SIG-M5 (cell line): ENCODE data around the gene MAPKAP1.
A peak's percentile ranks its signal among the peaks of the same experiment; 100 is the strongest.

ENCODE experiments used
- DNase-seq: peaks from one replicate; lab custom pipeline; 2025; lab: John Stamatoyannopoulos, UW

MAPKAP1 gene

DNA sequence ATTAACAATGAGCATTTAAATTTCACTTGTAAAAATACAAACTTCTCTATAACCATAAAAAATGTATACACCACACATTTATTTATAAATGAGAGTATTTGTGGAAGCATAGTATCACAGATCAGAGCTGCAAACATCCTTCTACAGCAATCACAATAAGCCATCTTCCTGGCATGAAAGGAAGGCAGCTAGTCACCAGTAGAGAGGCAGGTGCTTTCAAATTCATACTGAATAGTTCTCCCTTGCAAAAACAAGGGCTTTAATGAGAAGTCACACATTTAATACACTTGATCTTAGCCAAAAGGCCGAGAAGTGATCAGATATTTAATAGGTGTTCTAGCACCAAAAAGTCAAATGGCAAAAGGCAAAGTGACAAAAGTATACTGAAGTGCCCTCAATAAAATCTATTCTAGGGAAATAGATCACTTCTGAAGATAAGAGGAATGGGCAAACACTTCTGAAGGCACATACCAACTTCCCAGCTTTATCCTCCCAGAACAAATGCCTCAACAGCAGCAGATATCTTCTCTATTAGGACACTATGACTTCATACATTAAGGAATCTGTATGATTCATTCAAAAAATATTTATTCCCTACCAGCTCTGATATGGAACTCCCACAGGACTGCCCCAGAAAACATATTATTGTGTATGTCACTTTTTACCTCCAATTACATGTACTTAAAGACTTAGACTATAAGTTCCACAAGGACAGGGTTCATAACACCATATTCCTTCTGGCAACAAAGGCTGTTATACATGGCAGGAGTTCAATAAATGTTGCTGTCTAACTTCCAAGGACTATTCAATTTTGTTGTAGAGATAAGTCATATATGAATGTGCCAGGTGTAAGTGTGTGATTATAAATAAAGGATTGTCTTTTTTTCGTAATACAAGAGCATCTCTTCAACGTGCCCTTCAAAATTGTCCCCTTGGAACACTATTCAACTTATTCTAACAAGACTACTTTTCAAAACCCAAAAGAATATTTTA, 31.7 kb downstream of the MAPKAP1 start:
- no peak for DNase-seq

DNA sequence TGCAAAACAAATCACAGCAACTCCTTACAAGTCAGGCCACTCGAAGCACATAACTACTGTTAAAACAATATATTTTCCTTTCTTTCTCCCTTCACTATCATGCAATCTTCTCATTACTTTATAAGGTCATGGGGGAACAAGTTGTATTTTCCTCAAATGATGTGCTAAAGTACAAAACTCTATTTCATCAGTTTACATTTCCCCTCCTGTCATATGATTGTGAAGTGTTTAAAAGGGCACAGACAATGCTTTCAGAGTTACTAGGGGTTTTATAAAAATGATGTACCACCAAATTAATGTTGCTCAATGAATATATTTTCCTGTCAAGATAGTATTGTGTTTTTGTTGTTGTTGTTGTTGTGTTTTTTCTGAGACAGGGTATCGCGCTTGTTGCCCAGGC, 34.1 kb downstream of the MAPKAP1 start:
- no peak for DNase-seq

DNA sequence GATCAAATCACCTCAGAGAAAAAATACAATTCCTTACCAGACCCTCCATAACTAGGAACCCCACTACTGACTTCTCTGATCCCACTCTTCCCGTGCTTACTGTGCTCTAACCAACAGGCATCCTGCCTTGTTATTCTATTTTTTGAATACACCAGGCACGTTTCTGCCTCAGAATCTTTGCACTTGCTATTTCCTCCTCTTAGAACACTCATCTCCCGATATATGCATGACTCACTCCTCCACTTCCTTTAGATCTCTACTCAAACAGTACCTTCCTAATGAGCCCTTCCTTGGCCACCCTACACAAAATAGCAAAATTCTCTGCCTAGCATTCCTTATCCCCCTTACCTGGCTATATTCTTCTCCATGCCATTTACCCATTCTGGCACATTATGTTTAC, 43.9 kb downstream of the MAPKAP1 start:
- DNase-seq = no peak

DNA sequence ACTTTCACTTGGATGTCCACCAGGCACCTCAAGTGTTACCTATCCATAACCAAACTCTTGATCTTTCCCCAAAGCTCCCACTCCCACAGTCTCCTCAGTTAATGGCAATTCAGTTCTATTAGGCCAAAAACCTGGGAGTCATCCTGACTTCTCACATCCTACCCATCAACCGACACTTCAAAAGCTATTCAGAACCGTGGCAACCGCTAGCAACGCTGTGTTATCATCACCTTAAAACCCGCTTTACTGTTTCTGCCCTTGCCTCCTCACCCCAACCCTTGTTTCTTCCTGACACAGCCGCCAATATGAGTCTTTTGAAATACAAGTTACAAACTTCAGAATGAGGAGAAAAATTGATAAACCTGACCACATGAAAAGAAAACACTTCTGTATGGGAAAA, 46.5 kb downstream of the MAPKAP1 start:
- no peak for DNase-seq

DNA sequence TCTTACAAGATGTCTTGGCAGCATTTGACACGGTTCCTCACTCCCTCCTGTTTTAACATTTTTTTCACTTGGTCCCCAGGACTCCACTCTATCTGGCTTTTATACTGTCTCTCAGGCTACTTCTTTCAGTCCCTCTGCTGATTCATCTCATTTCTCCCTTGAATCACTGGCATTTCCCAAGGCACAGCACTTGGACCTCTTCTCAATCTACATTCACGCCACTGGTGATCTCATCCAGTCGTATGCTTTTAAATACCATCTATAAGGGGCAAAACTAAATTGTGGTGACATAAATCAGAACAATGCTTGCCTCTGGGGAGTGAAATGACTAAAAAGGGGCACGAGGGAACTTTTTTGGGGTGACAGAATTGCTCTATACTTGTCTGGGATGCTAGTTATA, 47.1 kb downstream of the MAPKAP1 start:
- no peak for DNase-seq

DNA sequence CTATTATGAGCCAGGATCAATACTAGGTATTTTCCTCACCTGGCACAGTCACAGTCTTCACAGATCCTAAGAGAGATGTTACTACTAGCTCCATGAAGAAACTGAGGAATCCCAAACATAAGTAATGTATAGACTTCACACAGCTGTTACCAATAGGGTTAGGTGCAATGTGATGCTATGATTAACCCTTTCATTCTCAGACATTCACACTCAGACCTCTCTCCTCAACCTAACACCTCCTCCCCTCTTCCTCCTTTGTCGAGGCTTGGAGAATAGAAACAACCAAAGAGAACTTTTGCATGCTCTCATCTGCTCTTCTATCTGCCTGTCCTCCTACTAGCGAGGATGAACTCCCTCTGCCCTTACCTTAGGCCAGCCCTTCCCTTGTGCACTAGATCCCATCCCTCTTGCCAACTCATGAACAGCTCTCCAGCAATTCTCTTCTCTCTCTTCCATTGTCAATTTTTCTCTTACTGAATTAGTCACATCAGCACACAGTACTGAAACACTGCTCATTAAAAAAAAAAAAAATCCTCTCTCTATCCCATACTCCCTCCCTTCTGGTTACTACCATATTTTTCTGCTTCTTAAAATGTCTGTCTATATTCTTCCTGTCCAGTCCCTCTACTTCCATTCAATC, 47.7 kb downstream of the MAPKAP1 start:
- no peak for DNase-seq

DNA sequence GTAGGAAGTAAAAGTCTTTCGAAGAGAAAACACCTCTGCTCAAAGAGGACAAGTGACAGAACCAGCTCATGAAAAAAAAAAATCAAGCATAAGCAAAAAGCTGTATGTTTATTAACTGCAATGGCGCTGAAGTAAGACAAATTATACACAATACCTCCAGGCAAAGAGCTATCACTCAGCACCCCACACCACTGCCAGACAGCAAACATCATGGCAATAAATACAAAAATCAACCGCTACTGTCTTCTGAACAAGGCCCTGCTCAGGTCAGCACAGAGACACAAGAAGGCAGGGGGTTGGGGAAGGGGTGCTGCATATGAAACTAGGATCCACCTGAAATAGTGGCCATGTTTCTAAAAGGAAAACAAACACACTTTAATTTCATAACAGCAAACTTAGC, 50.4 kb downstream of the MAPKAP1 start:
- DNase-seq = no peak

DNA sequence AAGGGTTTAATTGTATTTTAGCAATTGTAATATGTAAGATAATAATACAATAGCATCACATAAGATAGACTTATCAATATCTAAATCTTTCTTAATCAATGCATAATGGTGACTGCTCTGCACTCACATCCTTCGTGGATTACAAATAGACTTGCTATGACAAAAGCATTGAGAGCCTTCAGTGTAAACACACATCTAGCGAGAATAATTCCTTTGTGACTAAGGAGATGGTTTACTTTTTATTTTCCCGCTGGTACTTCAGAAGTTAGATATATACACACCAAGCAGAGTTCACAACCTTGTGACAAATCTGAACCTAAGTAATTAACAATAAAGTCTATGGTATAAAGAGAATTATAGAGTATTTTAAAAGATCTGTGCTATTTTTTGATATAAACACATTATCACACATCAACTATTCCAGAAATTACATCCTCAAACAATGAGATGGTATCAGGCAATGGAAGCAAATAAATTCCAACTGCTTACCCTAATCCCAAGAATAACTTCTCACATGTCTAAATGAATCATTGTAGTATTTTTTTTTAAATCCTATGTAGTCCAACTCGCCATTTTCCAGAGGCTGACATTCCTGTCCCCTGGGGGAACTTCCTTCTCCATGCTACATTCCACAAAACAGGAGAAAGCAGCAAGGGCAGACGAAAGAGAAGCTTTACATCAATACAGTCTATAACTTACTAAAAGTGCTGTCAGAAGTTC, 51.2 kb downstream of the MAPKAP1 start:
- no peak for DNase-seq

DNA sequence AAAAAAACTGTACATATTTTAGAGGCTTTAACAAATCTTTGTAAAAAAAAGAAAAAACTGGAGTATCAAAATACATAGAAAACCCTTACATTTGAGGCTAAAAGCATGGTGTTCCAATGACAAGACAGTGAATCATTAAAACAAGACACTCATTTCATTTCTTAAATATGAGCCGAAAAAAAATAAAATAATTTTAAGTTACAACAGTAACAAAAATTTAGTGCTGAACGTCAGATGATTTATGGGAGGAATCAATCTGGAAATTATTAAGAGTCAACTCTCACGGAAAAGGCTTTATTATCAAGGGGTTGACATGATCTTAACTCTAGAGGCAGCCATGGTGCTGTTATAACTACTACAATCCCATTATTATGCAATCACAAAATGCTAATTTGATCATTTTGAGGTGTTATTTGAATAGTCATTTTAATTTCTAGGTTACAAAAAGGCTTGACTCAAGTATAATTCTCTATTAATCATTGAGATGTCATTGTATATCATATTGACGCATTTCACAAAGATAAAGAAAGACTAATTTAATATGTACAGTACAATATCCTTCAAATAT, 51.9 kb downstream of the MAPKAP1 start:
- no peak for DNase-seq

DNA sequence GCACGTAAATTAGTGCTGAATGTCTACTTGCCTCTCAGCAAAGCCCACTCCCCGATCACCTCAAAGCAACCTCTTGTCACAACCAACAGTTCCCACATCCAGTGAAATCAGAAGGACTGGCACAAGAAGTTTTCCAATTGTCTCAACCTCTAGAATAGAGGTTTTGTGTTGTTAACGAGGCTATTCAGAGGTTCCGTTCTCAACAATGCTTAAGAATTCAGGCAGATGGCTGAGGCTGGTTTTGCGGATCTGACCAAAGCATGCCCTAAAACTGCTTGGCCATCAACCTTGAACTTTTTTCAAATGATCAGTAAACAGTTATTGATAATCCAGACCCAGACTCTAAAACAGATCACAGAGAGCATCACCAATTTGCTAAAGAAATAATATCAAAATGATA, 52.9 kb downstream of the MAPKAP1 start:
- no peak for DNase-seq

DNA sequence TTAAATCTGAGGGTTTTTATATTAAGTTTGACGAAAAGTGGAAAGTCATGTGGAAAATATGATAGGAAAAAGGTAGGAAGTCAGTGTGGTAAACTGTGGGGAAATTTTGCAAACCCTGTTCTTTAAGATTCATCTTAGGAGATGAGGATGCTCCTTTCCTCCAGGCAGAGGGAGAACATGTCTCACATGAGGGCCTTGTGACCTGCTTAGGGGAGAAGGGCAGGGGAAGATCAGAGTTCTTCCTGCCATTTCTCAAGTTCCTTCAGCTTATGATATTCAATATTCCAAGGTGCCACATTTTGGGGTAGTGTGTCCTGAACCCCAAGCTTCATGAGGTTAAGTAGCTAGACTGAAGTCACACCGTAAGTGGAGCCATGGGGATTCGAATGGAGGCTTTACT, 53.7 kb downstream of the MAPKAP1 start:
- DNase-seq = no peak

DNA sequence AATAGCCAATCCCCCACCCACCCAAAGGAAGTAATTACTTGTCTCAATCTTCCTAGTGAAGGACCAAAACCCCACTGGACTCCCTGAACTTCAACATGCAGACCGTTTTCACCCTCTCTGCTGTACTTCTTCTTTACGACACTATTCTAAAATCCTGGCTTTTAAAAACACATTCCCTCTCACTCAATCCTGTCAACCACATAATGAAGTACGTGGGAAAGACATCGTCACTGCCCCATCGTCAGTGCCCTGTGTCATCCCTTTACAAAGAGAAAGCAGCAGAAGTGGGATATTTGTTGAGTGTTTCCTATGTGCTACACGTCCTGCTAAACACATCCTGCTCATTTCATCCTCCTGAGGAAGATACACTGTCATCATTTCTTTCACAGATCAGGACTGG, 54.2 kb downstream of the MAPKAP1 start:
- no peak for DNase-seq

DNA sequence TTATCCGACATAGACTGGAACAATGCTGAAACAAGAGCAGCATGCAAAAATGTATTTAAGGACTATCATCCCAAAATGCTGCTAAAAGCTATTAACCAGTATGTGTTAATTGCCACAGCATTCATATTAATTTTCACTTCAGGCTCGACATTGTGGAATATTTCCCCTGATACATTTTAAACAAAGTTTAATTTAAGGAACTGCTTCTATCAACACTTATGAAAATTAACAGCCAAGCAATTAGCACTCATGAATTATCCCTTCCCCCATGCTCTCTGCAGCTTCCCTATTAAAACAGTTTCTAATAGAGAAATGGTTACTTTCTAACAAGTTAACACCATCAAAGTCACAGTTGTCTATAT, 54.8 kb downstream of the MAPKAP1 start:
- DNase-seq = no peak

DNA sequence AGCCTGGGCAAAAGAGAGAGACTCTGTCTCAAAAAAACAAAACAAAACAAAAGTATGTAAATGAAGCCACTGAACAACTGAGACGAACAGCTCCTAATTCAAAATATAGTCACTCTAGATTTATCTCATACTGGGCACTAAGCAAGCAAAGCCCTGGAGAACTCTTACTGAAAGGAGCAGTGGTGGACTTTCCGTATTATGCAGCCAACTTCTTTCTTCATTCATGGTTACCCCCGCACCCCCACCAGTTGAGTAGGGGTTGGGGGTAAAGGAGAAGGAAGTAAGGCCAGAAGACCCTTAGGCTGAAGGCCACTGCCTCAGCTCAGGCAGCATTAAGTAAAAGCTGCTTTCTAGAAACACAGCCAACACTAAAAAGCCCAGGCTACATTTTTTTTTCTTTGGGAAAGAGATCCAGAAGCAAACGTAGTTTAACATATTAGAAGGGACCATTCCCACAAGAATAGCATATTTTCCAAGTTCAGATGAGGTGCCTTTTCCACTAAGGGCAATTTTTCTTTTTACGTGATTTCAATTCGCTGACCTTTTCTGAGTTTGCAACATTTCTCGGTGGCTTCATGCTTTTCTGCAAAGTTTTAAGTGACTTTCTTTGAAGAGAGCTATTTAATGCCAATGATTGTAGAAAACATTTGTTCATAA, 55.3 kb downstream of the MAPKAP1 start:
- DNase-seq = no peak

DNA sequence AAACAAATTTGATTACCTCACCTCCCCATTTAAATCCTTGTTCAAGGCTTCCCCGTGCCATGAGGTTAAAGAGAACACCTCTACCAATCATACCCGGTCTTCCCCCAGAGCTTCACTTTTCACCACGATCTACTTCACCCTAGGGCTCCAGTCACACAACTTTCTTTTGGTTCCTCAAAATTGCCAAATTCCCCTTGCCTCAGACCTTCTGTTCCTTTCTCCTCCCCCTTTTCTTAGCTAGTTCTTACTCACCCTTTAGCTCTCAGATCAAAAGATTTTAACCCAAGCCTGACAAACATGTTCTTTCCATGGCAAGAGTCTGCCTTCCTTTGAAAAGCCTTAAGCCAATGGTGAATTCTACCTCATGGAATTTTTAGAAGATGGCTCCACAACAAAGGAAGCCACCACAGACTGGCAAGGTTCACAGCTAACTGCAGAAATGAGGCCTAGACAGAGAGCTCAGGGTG, 56.7 kb downstream of the MAPKAP1 start:
- peak; percentile 77 for DNase-seq

DNA sequence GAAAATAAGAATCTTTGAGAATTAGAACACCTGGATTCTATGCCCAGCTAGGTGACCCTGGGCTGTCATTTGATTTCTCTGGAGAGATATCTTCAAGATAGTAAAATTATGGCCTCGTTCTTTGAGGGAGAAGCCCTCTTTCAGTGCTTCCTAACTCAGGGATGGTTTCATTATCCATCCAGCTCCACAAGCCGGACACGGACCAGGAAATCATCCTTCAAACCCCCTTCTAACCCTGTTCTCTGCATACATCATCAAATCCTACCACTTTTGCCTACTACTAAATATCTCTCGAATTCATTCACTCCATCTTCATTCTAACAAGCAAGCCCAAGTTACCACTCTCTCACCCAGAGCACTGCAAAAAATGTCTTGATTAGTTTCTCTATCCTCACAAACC, 57.2 kb downstream of the MAPKAP1 start:
- no peak for DNase-seq

DNA sequence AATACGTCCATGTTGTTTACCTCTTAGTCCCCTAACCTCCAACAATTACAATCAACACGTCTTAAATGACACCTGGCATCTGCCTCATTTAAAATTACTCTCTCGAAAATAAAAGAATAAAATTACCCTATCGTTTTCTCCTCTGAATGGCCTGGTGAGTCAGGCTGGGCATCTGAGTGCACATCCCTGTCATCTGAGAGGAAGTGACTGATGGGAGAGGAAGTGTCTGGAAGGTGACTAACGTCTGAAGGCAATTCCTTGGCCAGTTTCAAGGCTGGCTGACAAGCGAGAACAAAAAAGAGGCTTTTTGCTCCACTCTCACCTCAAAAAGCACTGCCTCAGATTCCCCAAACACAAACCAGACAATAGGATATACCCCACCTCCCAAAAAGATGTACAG, 57.7 kb downstream of the MAPKAP1 start:
- peak; percentile 22 for DNase-seq

DNA sequence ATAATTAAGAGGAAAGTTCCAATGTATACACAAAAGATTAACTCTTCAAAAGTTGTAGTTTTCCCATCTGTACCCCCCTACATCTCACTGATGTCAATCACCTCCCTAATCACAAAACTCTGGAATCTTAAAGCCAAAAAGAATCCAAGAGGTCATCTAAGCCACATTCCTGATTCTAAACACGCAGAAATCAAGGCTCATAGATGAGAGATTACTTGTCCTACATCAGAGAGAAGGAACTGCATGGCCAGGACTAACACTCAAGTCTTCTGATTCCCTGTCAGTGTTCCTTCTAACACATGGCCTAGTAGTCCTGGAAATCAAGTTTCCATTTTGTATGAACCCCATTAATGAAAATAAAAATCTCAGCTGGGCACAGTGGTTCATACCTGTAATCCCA, 58.7 kb downstream of the MAPKAP1 start:
- DNase-seq = no peak

DNA sequence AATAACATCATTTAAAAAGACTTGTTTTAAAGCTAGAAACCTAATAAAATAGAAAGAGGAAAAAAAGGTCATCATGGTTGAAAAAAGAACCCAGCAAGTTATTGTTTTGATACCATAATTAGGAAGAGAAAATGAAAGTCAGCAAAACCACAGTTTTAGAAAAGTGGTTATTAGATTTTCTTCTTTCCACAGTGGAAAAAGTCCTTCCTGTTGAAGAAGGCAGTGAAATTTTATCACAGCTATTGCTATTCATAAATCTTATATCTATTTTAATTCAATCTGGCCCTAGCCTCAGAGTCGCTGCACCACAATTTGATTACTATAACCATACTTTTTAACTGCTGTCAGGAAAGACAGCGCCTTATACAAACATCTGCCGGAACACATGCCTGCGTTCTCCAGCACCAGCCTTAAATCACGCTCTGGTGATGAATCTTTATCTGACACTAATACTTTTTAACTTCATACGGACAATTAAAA, 60.3 kb downstream of the MAPKAP1 start:
- no peak for DNase-seq

DNA sequence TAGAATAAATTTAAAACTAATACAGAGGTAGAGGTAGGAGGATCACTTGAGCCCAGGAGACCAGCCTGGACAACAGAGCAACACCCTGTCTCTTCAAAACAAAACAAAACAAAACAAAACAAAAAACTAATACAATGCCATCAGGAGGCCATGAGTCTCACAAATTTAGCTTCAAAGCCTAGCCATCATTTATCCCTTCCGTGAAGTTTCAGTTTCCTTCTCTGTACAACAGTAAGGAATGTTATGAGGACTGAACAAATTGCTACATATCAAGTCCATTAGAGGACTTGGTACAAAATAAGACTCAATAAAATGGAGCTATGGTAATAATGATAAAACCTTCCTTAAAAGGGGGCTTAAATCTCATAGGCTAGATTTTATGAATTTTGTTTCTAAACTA, 60.8 kb downstream of the MAPKAP1 start:
- no peak for DNase-seq

DNA sequence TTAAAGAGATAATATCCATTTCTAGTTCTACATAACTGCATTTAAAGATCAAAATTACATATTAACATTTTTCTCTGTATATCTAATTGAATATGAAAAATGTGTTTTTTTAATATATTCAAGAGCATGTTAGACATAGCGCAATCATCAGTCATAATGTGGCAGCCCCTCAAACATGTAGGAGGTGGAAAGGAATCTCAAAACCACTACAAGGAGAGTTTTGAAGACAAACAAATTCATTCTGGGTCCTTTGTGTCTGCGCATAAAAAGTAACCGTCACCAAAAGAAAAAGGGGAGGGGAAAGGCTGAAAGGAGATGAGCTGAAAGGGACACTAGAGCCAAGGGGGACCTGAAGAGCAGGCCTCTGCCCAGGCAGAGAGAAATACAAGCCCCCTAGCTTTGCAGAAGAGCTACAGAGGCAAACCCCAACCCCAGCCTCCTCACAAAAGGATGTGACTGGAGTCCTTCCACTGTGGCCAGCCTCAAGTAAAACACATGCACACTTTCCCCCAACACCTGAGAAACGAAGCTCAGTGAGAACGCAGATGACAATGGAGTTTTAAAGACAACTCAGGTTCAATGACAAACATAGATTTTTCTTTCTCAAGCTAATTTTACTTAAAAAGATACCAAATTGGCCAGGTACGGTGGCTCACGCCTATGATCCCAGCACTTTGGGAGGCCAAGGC, 62.0 kb downstream of the MAPKAP1 start:
- DNase-seq = no peak
